ENCODE measurements around the gene SHROOM3. TPM values are rescaled to one million over a fixed set of nuclear protein-coding genes. Genes with fewer than 3 reads are reported as not detected.

Gene SHROOM3
- total and polyA plus RNA-seq, 2 experiments from 2014 or later: 11.3 to 73.5 TPM

DNA sequence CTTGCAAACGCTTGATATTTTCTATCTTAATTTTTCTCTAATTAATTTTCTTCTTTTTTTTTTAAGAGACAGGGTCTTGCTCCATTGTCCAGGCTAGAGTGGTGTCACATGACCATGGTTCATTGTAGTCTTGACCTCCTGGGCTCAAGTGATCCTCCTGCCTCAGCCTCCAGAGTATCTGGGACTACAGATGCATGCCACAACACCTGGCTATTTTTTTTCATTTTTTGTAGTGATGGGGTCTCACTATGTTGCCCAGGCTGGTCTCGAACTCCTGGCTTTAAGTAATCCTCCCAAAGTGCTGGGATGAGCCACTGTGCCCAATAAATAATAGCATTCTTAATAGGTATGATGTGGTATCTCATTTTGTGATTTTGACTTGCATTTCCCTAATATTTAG lies 18.2 kb downstream of the SHROOM3 start:
- Histone ChIP-seq H3K9me2 (ENCODE audit: insufficient read depth) (no peaks in the 10 kb centered on the region), H3K27ac (ENCODE audit: low read depth) (no peak overlapping the region), H3K36me3 (ENCODE audit: insufficient read depth) (no peaks in the 10 kb centered on the region), H3K79me2 (replicated peaks; ENCODE audit: insufficient read depth) (no peaks in the 10 kb centered on the region), H3K4me3 (no peak overlapping the region), H2AFZ (no peak overlapping the region), H3F3A (replicated peaks; ENCODE audit: low read depth) (no peaks in the 10 kb centered on the region), H4K20me1 (replicated peaks; ENCODE audit: insufficient read depth) (no peaks in the 10 kb centered on the region), H3K4me1 (ENCODE audit: insufficient read depth) (peaks cover 8% of the 10 kb centered on the region; the same call in 1 of the 2 replicates), H3K4me2 (no peak overlapping the region), H3K27me3 (ENCODE audit: insufficient read depth) (no peaks in the 10 kb centered on the region)
- H3K36me3 Mint-ChIP-seq (ENCODE audit: low read depth): no peaks in the 10 kb centered on the region
- no peak overlapping the region for H3K4me3 Mint-ChIP-seq
- no peak overlapping the region for H3K27ac Mint-ChIP-seq
- H3K27me3 Mint-ChIP-seq (ENCODE audit: insufficient read depth, low read depth, poor library complexity): no peaks in the 10 kb centered on the region
- ATAC-seq (no peak), DNase-seq (ENCODE audit: low spot score) (no peak)
- TF ChIP-seq EZH2 (IDR thresholded peaks at IDR 0.05; ENCODE audit: low read depth, unreplicated experiment) (no peak), ZNF331 (CRISPR knock-in tag; IDR thresholded peaks at IDR 0.05; ENCODE audit: low read depth) (no peak), CREB1 (CRISPR knock-in tag; IDR thresholded peaks at IDR 0.05; ENCODE audit: low read depth) (no peak), POLR2AphosphoS5 (IDR thresholded peaks at IDR 0.05; ENCODE audit: low read depth) (no peak), STAT1 (IDR thresholded peaks at IDR 0.05; ENCODE audit: unreplicated experiment) (no peak), NANOG (IDR thresholded peaks at IDR 0.05; ENCODE audit: borderline replicate concordance) (no peak), JUNB (IDR thresholded peaks at IDR 0.05; ENCODE audit: unreplicated experiment) (no peak), EZH2phosphoT487 (IDR thresholded peaks at IDR 0.05; ENCODE audit: unreplicated experiment) (no peak), ZNF114 (CRISPR knock-in tag; IDR thresholded peaks at IDR 0.05) (no peak)
- TF ChIP-seq, protein P1, sequence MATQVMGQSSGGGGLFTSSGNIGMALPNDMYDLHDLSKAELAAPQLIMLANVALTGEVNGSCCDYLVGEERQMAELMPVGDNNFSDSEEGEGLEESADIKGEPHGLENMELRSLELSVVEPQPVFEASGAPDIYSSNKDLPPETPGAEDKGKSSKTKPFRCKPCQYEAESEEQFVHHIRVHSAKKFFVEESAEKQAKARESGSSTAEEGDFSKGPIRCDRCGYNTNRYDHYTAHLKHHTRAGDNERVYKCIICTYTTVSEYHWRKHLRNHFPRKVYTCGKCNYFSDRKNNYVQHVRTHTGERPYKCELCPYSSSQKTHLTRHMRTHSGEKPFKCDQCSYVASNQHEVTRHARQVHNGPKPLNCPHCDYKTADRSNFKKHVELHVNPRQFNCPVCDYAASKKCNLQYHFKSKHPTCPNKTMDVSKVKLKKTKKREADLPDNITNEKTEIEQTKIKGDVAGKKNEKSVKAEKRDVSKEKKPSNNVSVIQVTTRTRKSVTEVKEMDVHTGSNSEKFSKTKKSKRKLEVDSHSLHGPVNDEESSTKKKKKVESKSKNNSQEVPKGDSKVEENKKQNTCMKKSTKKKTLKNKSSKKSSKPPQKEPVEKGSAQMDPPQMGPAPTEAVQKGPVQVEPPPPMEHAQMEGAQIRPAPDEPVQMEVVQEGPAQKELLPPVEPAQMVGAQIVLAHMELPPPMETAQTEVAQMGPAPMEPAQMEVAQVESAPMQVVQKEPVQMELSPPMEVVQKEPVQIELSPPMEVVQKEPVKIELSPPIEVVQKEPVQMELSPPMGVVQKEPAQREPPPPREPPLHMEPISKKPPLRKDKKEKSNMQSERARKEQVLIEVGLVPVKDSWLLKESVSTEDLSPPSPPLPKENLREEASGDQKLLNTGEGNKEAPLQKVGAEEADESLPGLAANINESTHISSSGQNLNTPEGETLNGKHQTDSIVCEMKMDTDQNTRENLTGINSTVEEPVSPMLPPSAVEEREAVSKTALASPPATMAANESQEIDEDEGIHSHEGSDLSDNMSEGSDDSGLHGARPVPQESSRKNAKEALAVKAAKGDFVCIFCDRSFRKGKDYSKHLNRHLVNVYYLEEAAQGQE (IDR thresholded peaks at IDR 0.05; ENCODE audit: unreplicated experiment): no peak
- TF ChIP-seq, protein P2, sequence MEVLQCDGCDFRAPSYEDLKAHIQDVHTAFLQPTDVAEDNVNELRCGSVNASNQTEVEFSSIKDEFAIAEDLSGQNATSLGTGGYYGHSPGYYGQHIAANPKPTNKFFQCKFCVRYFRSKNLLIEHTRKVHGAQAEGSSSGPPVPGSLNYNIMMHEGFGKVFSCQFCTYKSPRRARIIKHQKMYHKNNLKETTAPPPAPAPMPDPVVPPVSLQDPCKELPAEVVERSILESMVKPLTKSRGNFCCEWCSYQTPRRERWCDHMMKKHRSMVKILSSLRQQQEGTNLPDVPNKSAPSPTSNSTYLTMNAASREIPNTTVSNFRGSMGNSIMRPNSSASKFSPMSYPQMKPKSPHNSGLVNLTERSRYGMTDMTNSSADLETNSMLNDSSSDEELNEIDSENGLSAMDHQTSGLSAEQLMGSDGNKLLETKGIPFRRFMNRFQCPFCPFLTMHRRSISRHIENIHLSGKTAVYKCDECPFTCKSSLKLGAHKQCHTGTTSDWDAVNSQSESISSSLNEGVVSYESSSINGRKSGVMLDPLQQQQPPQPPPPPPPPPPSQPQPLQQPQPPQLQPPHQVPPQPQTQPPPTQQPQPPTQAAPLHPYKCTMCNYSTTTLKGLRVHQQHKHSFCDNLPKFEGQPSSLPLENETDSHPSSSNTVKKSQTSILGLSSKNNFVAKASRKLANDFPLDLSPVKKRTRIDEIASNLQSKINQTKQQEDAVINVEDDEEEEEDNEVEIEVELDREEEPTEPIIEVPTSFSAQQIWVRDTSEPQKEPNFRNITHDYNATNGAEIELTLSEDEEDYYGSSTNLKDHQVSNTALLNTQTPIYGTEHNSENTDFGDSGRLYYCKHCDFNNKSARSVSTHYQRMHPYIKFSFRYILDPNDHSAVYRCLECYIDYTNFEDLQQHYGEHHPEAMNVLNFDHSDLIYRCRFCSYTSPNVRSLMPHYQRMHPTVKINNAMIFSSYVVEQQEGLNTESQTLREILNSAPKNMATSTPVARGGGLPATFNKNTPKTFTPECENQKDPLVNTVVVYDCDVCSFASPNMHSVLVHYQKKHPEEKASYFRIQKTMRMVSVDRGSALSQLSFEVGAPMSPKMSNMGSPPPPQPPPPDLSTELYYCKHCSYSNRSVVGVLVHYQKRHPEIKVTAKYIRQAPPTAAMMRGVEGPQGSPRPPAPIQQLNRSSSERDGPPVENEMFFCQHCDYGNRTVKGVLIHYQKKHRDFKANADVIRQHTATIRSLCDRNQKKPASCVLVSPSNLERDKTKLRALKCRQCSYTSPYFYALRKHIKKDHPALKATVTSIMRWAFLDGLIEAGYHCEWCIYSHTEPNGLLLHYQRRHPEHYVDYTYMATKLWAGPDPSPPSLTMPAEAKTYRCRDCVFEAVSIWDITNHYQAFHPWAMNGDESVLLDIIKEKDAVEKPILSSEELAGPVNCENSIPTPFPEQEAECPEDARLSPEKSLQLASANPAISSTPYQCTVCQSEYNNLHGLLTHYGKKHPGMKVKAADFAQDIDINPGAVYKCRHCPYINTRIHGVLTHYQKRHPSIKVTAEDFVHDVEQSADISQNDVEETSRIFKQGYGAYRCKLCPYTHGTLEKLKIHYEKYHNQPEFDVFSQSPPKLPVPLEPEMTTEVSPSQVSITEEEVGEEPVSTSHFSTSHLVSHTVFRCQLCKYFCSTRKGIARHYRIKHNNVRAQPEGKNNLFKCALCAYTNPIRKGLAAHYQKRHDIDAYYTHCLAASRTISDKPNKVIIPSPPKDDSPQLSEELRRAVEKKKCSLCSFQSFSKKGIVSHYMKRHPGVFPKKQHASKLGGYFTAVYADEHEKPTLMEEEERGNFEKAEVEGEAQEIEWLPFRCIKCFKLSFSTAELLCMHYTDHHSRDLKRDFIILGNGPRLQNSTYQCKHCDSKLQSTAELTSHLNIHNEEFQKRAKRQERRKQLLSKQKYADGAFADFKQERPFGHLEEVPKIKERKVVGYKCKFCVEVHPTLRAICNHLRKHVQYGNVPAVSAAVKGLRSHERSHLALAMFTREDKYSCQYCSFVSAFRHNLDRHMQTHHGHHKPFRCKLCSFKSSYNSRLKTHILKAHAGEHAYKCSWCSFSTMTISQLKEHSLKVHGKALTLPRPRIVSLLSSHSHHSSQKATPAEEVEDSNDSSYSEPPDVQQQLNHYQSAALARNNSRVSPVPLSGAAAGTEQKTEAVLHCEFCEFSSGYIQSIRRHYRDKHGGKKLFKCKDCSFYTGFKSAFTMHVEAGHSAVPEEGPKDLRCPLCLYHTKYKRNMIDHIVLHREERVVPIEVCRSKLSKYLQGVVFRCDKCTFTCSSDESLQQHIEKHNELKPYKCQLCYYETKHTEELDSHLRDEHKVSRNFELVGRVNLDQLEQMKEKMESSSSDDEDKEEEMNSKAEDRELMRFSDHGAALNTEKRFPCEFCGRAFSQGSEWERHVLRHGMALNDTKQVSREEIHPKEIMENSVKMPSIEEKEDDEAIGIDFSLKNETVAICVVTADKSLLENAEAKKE (CRISPR knock-in tag; IDR thresholded peaks at IDR 0.05): no peak
- TF ChIP-seq, protein P3, sequence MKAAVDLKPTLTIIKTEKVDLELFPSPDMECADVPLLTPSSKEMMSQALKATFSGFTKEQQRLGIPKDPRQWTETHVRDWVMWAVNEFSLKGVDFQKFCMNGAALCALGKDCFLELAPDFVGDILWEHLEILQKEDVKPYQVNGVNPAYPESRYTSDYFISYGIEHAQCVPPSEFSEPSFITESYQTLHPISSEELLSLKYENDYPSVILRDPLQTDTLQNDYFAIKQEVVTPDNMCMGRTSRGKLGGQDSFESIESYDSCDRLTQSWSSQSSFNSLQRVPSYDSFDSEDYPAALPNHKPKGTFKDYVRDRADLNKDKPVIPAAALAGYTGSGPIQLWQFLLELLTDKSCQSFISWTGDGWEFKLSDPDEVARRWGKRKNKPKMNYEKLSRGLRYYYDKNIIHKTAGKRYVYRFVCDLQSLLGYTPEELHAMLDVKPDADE (IDR thresholded peaks at IDR 0.05): no peak
- TF ChIP-seq, protein P4, sequence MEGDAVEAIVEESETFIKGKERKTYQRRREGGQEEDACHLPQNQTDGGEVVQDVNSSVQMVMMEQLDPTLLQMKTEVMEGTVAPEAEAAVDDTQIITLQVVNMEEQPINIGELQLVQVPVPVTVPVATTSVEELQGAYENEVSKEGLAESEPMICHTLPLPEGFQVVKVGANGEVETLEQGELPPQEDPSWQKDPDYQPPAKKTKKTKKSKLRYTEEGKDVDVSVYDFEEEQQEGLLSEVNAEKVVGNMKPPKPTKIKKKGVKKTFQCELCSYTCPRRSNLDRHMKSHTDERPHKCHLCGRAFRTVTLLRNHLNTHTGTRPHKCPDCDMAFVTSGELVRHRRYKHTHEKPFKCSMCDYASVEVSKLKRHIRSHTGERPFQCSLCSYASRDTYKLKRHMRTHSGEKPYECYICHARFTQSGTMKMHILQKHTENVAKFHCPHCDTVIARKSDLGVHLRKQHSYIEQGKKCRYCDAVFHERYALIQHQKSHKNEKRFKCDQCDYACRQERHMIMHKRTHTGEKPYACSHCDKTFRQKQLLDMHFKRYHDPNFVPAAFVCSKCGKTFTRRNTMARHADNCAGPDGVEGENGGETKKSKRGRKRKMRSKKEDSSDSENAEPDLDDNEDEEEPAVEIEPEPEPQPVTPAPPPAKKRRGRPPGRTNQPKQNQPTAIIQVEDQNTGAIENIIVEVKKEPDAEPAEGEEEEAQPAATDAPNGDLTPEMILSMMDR (conservative IDR thresholded peaks at IDR 0.05; ENCODE audit: low read depth in 2 of 2): no peak
- peaks cover 19% of the 10 kb centered on the region; the same call in 2 of the 3 replicates for H3K4me1 Mint-ChIP-seq
- H3K9me3 Mint-ChIP-seq: no peaks in the 10 kb centered on the region

All from GM23338 (cell line).